HFF-Myc (cell line): ENCODE data around the gene OGFR.
A peak's percentile ranks its signal among the peaks of the same experiment; 100 is the strongest.

Source experiments
- DNase-seq: peaks from one replicate; pipeline ENCODE4 v3.0.0-alpha.2; 2011; ENCODE audit warnings: low read depth; ENCODE audit errors: extremely low read depth
- H3K4me3 ChIP-seq: replicated peaks from 2 replicates; pipeline ENCODE4 v1.5.1; 2011; ENCODE audit warnings: low read depth, mild to moderate bottlenecking, control low read depth, low read length
- CTCF ChIP-seq: IDR thresholded peaks from 2 replicates; pipeline ENCODE4 v1.5.1; 2012; ENCODE audit warnings: mild to moderate bottlenecking, low read depth, low read length, control low read depth; ENCODE audit errors: missing control alignments

OGFR gene

DNA sequence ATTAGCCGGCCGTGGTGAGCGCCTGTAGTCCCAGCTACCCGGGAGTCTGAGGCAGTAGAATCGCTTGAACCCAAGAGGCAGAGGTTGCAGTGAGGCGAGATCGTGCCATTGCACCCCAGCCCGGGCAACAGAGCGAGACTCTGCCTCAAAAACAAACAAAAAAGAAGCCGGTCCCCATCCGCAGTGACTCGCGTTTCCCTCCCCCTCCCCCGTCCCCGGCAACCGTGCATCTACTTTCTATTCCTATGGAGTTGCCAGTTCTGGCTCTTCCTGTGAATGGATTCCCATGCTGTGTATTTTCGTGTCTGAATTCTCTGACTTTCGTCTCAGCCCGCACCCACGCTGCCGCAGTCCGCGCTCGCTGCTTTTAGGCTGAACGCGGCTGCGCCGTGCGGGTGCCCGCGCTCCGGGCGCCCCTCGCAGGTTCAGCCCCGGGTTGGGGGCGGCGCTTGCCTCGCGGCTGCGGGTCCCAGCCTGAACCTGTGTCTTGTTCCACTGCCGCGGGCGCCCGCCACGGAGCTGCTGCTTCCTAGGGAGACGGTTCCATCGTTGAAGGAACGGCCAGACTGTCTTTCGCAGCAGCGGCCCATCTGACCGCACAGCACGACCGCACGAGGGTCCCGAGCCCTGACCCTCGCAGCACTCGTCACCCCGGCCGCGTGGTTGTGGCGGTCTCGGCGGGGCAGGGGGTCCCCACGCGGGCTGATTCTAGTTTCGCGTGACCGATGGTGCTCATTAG lies 9.4 kb upstream of the OGFR start:
- no peak for DNase-seq
- no peak for TF ChIP-seq CTCF
- H3K4me3 ChIP-seq: peak overlapping the region; percentile 55

DNA sequence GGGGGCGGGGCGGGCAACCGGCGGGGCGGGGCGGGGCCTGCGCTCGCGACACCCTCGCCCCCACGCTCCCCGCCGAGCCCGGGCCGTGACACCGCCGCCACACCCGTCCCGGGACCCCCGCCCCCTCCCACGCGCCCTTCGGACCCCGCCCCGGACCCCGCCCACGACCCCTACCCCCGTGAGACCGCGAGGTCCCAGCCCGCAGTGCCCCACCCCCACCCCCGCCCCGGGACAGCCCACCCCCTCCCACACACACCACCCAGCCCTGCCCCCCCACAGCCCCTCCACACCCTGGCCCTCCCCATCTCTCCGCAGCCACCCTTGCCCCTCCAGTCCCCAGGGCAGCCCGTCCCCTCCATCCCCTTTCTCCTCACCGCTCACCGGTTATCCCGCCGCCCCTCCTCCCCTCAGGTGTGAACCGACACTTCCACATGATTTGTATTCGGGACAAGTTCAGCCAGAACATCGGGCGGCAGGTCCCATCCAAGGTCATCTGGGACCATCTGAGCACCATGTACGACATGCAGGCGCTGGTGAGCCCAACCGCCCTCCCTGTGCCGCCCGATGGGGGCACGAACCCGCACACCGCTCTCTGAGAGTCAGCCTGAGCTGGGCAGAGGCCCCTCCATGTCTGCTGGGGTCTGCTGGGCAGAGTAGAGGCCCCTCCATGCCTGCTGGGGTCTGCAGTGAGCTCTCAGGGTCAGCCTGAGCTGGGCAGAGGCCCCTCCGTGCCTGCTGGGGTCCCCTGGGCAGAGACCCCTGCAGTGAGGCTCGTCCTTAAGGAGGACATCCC lies 7.7 kb upstream of the OGFR start:
- peak overlapping the region; percentile 67 for H3K4me3 ChIP-seq
- TF ChIP-seq CTCF: no peak
- DNase-seq: no peak

GRCh38 chr20:62797671-62798532 lies 6.7 kb upstream of the OGFR start:
- no peak for TF ChIP-seq CTCF
- H3K4me3 ChIP-seq: peak overlapping the region; percentile 67
- DNase-seq: no peak

DNA sequence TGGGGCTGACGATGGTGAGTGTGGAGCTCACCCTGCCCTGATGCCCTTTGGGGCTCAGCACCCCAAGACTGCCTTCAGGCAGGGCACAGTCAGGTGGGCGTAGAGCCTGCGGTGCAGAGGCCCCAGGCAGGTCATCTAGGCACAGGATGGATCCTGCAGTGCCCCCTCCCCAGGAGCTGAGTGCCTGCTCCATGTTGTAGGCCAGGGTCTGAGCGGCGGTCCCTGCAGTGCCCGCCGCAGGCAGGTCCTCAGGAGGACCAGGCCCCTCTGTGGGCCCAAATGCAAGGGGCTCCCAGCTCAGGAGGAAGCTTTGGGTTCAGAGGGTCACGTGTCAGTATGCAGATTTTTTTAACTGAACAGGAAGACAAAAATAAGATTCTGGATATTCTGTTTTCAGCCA lies 5.6 kb upstream of the OGFR start:
- TF ChIP-seq CTCF: no peak
- no peak overlapping the region for H3K4me3 ChIP-seq
- DNase-seq: no peak

GRCh38 chr20:62799459-62799858 lies 5.2 kb upstream of the OGFR start:
- no peak for TF ChIP-seq CTCF
- no peak for DNase-seq
- H3K4me3 ChIP-seq: no peak overlapping the region

- no peak for DNase-seq
- no peak overlapping the region for H3K4me3 ChIP-seq
- TF ChIP-seq CTCF: no peak
These were observed 4.8 kb upstream of the OGFR start for GRCh38 chr20:62799873-62800272.
